ACHN (cell line): ENCODE results near the gene CDC42EP4.

ENCODE experiments used
- DNase-seq: peaks from one replicate; pipeline ENCODE4 v3.0.0-alpha.2; 2015
- in situ Hi-C: cut with HindIII; loops from 2 replicates; pipeline ENCODE4 v1.10.0; 2017; ENCODE audit warnings: low sequenced_read_pairs, low pct_ligation_motif_present, low pct_unique_long_range_greater_than_20kb

Gene CDC42EP4

GRCh38 chr17:73288534-73289302, 23.1 kb downstream of the CDC42EP4 start:
- DNase-seq, result no peak
- in situ Hi-C loops, result no loop called here

GRCh38 chr17:73286863-73287296, 24.9 kb downstream of the CDC42EP4 start:
- no peak for DNase-seq
- in situ Hi-C loops, result no loop called here

GRCh38 chr17:73285916-73286862, 25.6 kb downstream of the CDC42EP4 start:
- DNase-seq, result no peak
- in situ Hi-C loops, result no loop called here

GRCh38 chr17:73285603-73285908, 26.2 kb downstream of the CDC42EP4 start:
- in situ Hi-C loops, result no loop called here
- DNase-seq, result no peak

GRCh38 chr17:73284906-73285602, 26.7 kb downstream of the CDC42EP4 start:
- DNase-seq, result no peak
- in situ Hi-C loops, result no loop called here

- in situ Hi-C loops, result no loop called here
- DNase-seq, result no peak
Measured at GRCh38 chr17:73284354-73284753, 27.4 kb downstream of the CDC42EP4 start.

- in situ Hi-C loops, result no loop called here
- DNase-seq, result no peak
Measured at GRCh38 chr17:73283841-73284282, 27.9 kb downstream of the CDC42EP4 start.

GRCh38 chr17:73283250-73283649, 28.6 kb downstream of the CDC42EP4 start:
- DNase-seq, result no peak
- in situ Hi-C loops, result no loop called here

GRCh38 chr17:73282629-73283028, 29.2 kb downstream of the CDC42EP4 start:
- no peak for DNase-seq
- in situ Hi-C loops, result no loop called here

- DNase-seq, result no peak
- in situ Hi-C loops, result no loop called here
Measured at GRCh38 chr17:73281928-73282327, 29.9 kb downstream of the CDC42EP4 start.

GRCh38 chr17:73280191-73280590, 31.6 kb downstream of the CDC42EP4 start:
- in situ Hi-C loops, result no loop called here

GRCh38 chr17:73279704-73280103, 32.1 kb downstream of the CDC42EP4 start:
- DNase-seq, result no peak
- in situ Hi-C loops, result no loop called here

More at GRCh38 chr17:73280191-73280590, 31.6 kb downstream of the CDC42EP4 start:
- no peak for DNase-seq

- in situ Hi-C loops, result no loop called here
- DNase-seq, result no peak
Measured at GRCh38 chr17:73278465-73279453, 33.0 kb downstream of the CDC42EP4 start.

GRCh38 chr17:73278049-73278464, 33.7 kb downstream of the CDC42EP4 start:
- in situ Hi-C loops, result no loop called here
- no peak for DNase-seq

GRCh38 chr17:73274490-73274889, 37.3 kb downstream of the CDC42EP4 start:
- DNase-seq, result no peak

GRCh38 chr17:73272906-73273218, 38.9 kb downstream of the CDC42EP4 start:
- in situ Hi-C loops, result no loop called here
- DNase-seq, result no peak

More at GRCh38 chr17:73274490-73274889, 37.3 kb downstream of the CDC42EP4 start:
- in situ Hi-C loops, result no loop called here

GRCh38 chr17:73271072-73271471, 40.7 kb downstream of the CDC42EP4 start:
- in situ Hi-C loops, result no loop called here
- no peak for DNase-seq

- in situ Hi-C loops, result no loop called here
- no peak for DNase-seq
Measured at GRCh38 chr17:73269791-73270190, 42.0 kb downstream of the CDC42EP4 start.
